DMS79 treated with DMSO at 0.1 percent for 48 hours (cell line): ENCODE measurements around the gene TBX3.

Source experiments
- DNase-seq: peaks from one replicate; lab custom pipeline; 2025; lab: John Stamatoyannopoulos, UW

TBX3 gene

GRCh38 chr12:114668151-114668885 is 15.7 kb downstream of the TBX3 start:
- DNase-seq, result no peak

GRCh38 chr12:114667669-114668150 is 16.3 kb downstream of the TBX3 start:
- no peak for DNase-seq

DNA sequence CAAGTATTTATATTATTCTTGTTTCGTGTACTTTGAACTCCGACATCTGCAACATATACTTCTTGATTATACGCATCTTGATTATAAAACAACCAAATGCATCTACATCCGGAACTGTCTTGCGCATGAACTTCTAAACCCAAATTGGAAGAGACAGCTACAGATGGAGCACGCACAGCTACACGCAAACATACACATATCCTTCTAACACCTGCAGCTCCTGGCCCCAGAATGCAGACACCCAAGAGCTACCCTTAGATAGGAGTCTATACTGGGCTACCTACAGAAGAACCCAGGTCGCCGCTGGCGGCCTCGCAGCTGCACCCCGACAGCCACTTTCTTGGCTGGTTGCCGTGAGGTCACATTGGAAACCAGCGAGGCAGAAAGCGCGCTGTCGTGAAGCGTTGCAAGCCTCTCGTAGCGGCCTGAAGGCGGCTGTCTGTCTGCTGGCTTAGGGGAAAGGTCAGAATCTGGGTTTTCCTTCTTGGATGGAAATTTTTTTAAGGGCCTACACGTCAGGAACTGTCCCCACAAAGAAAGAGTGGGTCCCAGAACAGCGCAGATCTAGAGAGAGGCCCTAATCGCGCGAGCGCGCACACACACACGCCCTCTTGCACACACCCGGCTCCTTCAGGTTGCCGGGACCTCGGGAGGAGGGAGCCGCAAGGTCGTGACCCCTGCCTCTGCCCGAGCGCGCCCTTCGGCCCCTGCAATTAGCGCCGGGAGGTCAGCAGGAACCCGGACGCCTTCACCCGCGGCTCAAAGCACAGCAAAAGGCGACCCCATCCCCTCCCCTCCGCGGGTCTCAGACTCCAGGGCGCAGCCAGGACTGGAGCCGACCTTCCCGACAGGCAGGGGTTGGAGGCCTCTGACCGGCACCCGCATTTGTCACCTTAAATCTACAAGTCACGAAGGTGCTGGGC is 17.0 kb downstream of the TBX3 start:
- no peak for DNase-seq

DNA sequence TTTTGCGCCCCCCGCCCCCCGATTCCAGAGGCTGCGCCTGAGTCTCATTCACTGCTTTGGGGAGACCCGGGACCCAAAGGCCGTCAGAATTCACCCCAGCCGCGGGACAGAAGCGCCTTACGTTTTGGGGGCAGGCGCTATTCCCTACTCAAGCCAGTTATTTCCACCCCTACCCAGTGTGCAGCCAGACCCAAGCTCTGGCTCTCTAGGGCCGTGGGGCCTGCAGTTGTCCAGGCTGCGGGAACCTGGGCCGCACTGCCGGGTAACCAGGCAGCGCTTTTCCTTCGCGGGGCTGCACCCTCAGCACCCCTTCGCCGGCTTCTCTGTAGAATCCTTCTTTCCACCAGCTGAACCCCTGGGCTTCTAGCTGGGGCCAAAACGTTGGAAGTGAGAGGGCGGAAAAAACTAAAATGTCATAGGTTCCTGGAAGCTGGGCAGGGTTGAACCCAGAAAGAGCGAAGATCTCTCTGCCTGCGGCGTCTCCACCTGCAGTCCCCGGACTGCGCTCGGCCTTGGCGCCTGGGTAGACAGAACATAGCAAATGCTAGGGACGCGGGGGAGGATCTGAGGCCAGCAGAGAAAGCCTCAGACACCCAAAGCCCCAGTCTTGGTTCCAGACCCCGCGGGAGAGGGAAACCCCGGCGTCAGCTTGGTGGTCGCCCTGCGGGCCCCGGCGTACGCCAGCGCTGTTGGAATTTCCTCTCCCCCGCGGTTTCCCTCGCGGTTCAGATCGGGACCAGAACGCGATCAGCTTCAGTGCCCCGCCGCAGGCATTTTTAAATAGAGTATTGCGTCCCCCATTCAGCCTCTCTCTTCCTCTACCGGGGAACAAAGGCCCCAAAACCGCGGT is 18.3 kb downstream of the TBX3 start:
- DNase-seq, result no peak

DNA sequence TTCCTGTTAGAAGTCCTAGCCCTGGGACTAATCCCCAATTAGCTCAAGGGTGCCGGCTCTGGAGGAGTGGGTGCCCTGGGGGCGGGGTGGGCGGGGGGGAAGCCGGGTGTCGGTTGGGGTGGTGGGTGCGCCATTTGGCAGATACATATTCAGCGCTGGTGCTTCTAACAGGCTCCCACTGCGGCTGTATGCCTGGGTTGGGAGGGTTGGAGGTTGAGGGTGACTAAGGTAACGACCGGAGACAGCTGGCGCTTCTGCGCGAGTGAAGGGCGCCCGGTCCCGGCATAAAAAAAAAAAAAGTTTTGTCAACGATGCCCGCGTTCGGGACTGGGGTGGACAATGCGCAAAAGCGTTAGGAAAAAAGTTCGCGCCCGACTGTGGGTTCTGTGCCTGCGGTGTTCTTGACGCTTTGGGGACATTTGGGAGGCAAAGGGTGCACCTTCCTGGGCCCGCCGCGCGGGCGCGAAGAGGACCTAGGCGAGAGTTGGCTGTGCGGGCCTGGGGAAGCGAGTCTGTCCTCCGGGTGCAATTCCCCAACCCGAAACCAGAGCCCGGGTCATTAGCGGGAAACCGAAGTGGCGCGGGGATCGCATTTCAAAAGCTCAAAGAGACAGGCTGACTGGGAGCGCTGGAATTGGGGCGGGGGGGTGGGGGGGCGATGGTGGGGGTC is 19.2 kb downstream of the TBX3 start:
- DNase-seq, result no peak

GRCh38 chr12:114662512-114663177 is 21.3 kb downstream of the TBX3 start:
- DNase-seq, result no peak

DNA sequence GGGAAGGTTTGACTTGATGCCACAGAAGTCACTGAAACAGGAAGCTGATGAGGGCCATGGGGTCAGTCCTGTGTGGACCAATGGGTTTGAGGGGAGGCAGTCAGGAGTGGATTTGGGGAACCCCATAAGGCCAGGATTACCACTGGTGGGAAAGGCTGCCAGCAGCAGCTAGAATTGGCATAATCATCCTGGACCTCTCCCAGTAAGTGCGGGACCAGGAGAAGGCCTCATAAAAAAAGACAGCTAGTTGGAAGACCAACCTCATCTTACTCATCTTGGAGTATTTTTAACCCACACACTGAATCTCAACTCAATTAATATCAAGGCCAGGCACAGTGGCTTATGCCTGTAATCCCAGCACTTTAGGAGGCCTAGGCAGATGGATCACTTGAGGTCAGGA is 22.7 kb downstream of the TBX3 start:
- no peak for DNase-seq

DNA sequence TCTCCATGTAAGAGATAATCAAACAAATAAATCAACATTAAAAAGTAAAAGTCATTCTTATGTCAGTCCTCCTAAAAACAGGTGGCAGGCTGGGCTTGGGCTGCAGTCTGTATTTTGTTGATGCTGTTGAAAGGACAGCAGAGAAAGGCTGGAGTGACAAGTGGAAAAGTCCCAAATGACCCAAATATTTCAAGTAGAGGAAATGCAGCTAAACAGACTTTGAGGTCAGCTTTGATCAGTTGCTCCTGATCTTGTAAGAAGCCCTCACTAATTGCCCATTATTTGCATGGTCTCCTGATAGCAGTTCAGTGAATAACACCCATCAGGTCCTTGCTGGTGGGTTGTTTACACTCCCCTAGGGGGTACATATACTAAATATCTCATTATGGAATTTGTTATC is 24.9 kb downstream of the TBX3 start:
- no peak for DNase-seq

- no peak for DNase-seq
Measured at GRCh38 chr12:114658002-114658441, 26.0 kb downstream of the TBX3 start.

GRCh38 chr12:114657597-114657920 is 26.4 kb downstream of the TBX3 start:
- DNase-seq, result no peak

DNA sequence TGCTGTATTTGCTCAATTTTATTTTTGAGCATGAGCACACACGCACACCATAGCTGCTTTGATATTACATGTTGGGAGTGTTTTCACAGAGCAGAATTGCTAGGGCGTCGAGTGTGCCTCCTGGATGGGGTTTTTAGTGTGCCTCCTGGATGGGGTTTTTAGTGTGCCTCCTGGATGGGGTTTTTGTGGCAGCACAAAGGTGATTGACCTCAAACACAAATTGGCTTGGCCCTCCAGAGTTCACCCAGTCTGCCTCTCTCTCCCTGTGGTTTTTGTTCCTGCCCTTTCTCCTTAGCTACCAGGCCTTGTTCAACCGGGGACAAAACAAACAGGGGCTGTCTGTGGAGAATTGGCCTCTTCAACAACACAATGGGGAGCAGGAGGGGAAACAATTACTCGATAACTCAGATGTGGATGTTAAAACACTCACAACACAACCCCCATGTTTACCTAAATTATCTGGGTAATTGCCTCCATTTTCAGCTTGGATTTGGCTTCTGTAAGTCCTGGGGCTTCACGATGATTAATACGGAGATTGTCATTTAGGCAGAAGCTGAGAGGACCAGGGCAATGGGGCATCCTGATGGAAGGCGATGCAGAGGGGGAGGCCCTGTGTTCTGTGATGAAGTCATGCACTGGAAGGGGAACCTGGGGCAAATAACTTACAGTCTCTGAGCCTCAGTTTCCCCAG is 26.9 kb downstream of the TBX3 start:
- no peak for DNase-seq

- DNase-seq, result no peak
Measured at GRCh38 chr12:114655934-114656749, 27.8 kb downstream of the TBX3 start.

- no peak for DNase-seq
Measured at GRCh38 chr12:114649585-114649984, 34.4 kb downstream of the TBX3 start.

DNA sequence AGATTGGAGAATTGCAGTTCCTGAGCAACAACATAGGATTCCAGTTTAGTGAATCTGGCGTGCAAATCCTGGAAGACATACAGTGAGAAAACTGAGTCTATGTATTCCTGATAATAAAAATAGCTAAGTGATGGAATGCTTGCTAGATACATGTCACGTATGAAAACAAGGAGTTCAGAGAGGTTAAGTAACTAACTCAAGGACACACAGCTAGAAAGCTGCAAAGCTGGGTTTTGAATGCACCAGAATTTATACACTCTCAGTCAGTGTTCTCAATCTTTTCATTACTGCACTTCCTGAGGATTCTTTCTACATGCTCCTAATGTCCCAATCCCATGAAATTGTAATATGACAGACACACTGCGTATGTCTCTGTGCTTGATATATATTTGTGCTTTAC is 35.3 kb downstream of the TBX3 start:
- DNase-seq, result no peak

GRCh38 chr12:114638790-114639435 is 45.1 kb downstream of the TBX3 start:
- DNase-seq, result no peak

- no peak for DNase-seq
Measured at GRCh38 chr12:114636723-114637480, 47.1 kb downstream of the TBX3 start.

- no peak for DNase-seq
Measured at GRCh38 chr12:114631242-114631641, 52.7 kb downstream of the TBX3 start.

- no peak for DNase-seq
Measured at GRCh38 chr12:114628199-114628598, 55.8 kb downstream of the TBX3 start.
